Natural killer cell (primary cell): ENCODE measurements around the gene OSM. TPM values are rescaled to one million over a fixed set of nuclear protein-coding genes. Genes with fewer than 3 reads are reported as not detected.

Experiments
- ATAC-seq, 3 donors: fragments of 150-1000 bp in 2 of 3; fragments of 200-7000 bp in 1 of 3; cut with Tn5 transposase; 1 replicate in 1 of 3; 2 replicates in 2 of 3; pipeline ENCODE4 v1.10.0; 2021; ENCODE audit warnings: mild to moderate bottlenecking in 2 of 3, moderate library complexity in 2 of 3
- DNase-seq, 2 donors: peaks; one replicate each; pipeline versions ENCODE4 v3.0.0 to v3.0.0-alpha.2; 2013 to 2021; ENCODE audit warnings: mixed read lengths in 1 of 2
- H3K27ac ChIP-seq: one replicate; pipeline ENCODE4 v1.5.1; 2013; ENCODE audit warnings: mild to moderate bottlenecking, low read length
- H3K27me3 ChIP-seq: one replicate; pipeline ENCODE4 v1.6.1; 2013; ENCODE audit warnings: low read length; ENCODE audit not compliant: control insufficient read depth, insufficient read depth
- H3K36me3 ChIP-seq: one replicate; pipeline ENCODE4 v1.6.1; 2013; ENCODE audit warnings: low read length; ENCODE audit not compliant: control insufficient read depth, insufficient read depth
- H3K4me1 ChIP-seq: one replicate; pipeline ENCODE4 v1.6.1; 2013; ENCODE audit warnings: low read length; ENCODE audit not compliant: control insufficient read depth, insufficient read depth
- H3K4me3 ChIP-seq: one replicate; pipeline ENCODE4 v1.5.1; 2013; ENCODE audit warnings: low read length
- H3K9me3 ChIP-seq: one replicate; pipeline ENCODE4 v1.6.1; 2013; ENCODE audit warnings: low read length; ENCODE audit not compliant: control insufficient read depth, insufficient read depth
- H3K27ac Mint-ChIP-seq, 2 donors: one replicate each; pipeline ENCODE4 v1.8.0; 2022; ENCODE audit warnings: mild to moderate bottlenecking in 2 of 2, mixed read lengths in 2 of 2, moderate library complexity in 1 of 2
- H3K27me3 Mint-ChIP-seq, 2 donors: one replicate each; pipeline ENCODE4 v1.8.0; 2022; ENCODE audit warnings: low read depth in 2 of 2, mixed read lengths in 2 of 2
- H3K36me3 Mint-ChIP-seq: one replicate; pipeline ENCODE4 v1.8.0; 2022; ENCODE audit warnings: mixed read lengths
- H3K4me1 Mint-ChIP-seq, 2 donors: one replicate each; pipeline ENCODE4 v1.8.0; 2022; ENCODE audit warnings: mixed read lengths in 2 of 2
- H3K4me3 Mint-ChIP-seq: one replicate; pipeline ENCODE4 v1.8.0; 2022; ENCODE audit warnings: mild to moderate bottlenecking, moderate library complexity, mixed read lengths
- H3K9me3 Mint-ChIP-seq, 2 donors: one replicate each; pipeline ENCODE4 v1.8.0; 2022; ENCODE audit warnings: mixed read lengths in 2 of 2
- WGBS: methylation state at CpG from one replicate; pipeline ENCODE4 v1.1.7; 2013; ENCODE audit warnings: missing lambda C conversion rate; ENCODE audit not compliant: insufficient coverage; 5-methylcytosine and 5-hydroxymethylcytosine counted together
- intact Hi-C: fragments of 100-400 bp; cut with micrococcal nuclease; formaldehyde crosslinking; loops from one replicate; pipeline ENCODE4 v1.14.2; 2022
- total RNA-seq, 4 donors: library from RNA; stranded (reverse); fragments of 120-200 nt in 1 of 4; gene quantifications; one replicate each; pipeline versions ENCODE4 v1.2.3 to v1.2.4, GENCODE V29; 2013 to 2022
- TF ChIP-seq, protein P1 (sequence below): fragments of 200-600 bp; IDR thresholded peaks from one replicate; pipeline ENCODE4 v1.8.0; 2022; ENCODE audit warnings: antibody characterized with exemption

Gene OSM
- total RNA-seq, 3 donors from 2014 or later (not counting 1 experiment from before 2014, with no cell fraction given), result 17.4 to 142 (median 18.1) TPM

- Histone ChIP-seq H3K9me3 (no peaks in the 10 kb centered on the region), H3K27me3 (peaks cover 8% of the 10 kb centered on the region), H3K36me3 (no peaks in the 10 kb centered on the region), H3K27ac (no peak overlapping the region), H3K4me3 (no peak overlapping the region), H3K4me1 (peaks cover 72% of the 10 kb centered on the region)
- WGBS, result 52% methylated on average over 12 of the region's 12 CpGs
- Mint-ChIP-seq H3K9me3 (no peaks in the 10 kb centered on the region), H3K4me3 (no peak overlapping the region), H3K27me3 (peaks cover 23 to 31% of the 10 kb centered on the region in 2 donors), H3K4me1 (peaks cover 21 to 38% of the 10 kb centered on the region in 2 donors), H3K27ac (no peak overlapping the region), H3K36me3 (no peaks in the 10 kb centered on the region)
- TF ChIP-seq, protein P1, sequence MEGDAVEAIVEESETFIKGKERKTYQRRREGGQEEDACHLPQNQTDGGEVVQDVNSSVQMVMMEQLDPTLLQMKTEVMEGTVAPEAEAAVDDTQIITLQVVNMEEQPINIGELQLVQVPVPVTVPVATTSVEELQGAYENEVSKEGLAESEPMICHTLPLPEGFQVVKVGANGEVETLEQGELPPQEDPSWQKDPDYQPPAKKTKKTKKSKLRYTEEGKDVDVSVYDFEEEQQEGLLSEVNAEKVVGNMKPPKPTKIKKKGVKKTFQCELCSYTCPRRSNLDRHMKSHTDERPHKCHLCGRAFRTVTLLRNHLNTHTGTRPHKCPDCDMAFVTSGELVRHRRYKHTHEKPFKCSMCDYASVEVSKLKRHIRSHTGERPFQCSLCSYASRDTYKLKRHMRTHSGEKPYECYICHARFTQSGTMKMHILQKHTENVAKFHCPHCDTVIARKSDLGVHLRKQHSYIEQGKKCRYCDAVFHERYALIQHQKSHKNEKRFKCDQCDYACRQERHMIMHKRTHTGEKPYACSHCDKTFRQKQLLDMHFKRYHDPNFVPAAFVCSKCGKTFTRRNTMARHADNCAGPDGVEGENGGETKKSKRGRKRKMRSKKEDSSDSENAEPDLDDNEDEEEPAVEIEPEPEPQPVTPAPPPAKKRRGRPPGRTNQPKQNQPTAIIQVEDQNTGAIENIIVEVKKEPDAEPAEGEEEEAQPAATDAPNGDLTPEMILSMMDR, result no peak
- DNase-seq (no peak), ATAC-seq (peak in 1 of 3 donors; percentile 45)
- intact Hi-C loops, result no loop called here
Observed at GRCh38 chr22:30250661-30251267, 15.9 kb downstream of the OSM start.

DNA sequence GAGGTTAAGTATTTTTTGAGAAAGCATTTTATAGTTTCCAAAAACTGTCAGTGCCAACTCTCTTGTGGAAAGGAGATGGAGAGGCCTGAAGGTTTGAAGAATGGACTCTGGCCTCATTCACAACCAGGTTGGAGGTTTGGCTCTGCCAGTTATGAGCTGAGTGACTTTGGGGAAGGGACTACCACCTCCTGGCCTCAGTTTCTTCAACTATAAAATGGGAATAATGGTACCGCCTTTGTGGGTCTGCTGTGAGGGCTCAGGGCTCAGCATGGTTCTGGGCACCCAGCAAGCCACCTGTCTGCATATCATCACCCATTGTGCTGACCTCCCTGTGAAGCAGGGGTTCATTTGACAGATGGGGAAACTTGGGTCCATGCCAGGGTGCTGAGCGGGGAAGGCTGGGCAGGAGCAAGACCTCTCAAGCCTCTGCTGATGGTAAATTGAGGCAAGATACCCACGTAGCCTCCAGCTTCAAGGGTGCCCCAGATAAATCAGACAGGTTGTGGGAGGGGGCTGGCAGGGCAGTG lies 16.5 kb downstream of the OSM start:
- no peak overlapping the region for H3K4me3 Mint-ChIP-seq
- peaks cover 29 to 31% of the 10 kb centered on the region in 2 donors for H3K27me3 Mint-ChIP-seq

DNA sequence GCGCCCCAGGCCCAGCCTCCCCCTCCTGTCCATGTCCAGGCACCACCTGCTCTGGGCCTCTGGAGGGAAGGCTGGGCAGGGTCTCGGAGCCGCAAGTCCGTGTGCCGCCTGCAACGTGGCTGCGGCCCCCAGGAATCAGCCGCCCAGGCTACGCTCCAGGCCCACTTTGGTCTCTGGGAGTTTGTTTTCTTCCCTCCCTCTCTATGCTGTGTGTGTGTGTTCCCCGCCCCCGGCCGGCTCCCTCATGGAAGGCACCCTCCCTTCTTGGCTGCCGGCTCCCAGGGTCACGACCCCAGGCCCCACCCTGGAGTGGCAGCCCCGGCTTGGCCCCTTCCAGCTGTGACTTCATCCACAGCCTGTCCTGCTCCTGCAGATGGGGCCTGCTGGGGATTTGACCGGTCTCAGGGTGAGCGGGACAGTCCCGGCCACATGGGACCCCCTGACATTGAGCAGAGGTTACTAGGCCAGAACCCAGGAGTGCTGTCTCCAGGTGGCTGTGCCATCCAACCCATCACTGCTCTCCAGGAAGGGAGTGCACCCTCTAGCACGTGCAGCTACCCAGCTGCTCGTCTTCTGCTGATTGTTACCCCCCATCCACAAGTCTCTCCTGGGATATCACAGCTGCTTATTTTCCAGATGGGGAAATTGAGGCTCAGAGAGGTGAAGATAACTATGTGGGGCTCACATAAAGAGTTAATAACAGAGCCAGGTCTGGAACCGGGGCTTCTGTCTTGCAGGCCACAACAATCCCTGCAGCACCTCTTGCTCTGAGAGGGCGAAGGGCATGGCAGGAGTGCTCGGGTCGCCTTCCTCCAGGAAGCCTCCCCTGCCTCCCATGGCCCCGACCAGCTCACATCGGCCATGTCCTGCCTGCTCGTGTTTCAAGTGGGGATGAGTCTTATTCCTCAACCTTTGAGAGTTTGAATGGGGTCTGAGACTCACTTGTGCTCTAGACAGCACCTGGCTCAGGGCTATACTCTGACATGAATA lies 17.3 kb downstream of the OSM start:
- WGBS, result 94% methylated on average over 26 of the region's 27 CpGs
- ATAC-seq (no peak), DNase-seq (no peak)
- Histone ChIP-seq H3K9me3 (no peaks in the 10 kb centered on the region), H3K27me3 (peaks cover 11% of the 10 kb centered on the region), H3K36me3 (no peaks in the 10 kb centered on the region), H3K4me3 (no peak overlapping the region), H3K27ac (no peak overlapping the region), H3K4me1 (peaks cover 85% of the 10 kb centered on the region)
- intact Hi-C loops, result loop anchor here (5.0 kb wide), 1 partner anchor 38 kb away; the partner anchor contains the start of gene CASTOR1
- H3K4me3 Mint-ChIP-seq, result no peak overlapping the region
- H3K27me3 Mint-ChIP-seq, result peaks cover 31 to 36% of the 10 kb centered on the region in 2 donors
- no peaks in the 10 kb centered on the region for H3K36me3 Mint-ChIP-seq
- no peaks in the 10 kb centered on the region for H3K9me3 Mint-ChIP-seq
- H3K4me1 Mint-ChIP-seq, result peaks cover 21 to 46% of the 10 kb centered on the region in 2 donors
- H3K27ac Mint-ChIP-seq, result peak overlapping the region in 1 of 2 donors; percentile 9
- TF ChIP-seq, protein P1, result no peak

More for the DNA sequence above, 16.5 kb downstream of the OSM start:
- ATAC-seq (no peak), DNase-seq (no peak)
- Histone ChIP-seq H3K36me3 (no peaks in the 10 kb centered on the region), H3K4me1 (peaks cover 79% of the 10 kb centered on the region), H3K27ac (no peak overlapping the region), H3K4me3 (no peak overlapping the region), H3K27me3 (peaks cover 11% of the 10 kb centered on the region), H3K9me3 (no peaks in the 10 kb centered on the region)
- no peaks in the 10 kb centered on the region for H3K36me3 Mint-ChIP-seq
- H3K27ac Mint-ChIP-seq, result no peak overlapping the region
- 88% methylated on average over 3 of the region's 3 CpGs for WGBS
- TF ChIP-seq, protein P1, result no peak
- H3K9me3 Mint-ChIP-seq, result no peaks in the 10 kb centered on the region
- H3K4me1 Mint-ChIP-seq, result peaks cover 21 to 45% of the 10 kb centered on the region in 2 donors
- intact Hi-C loops, result no loop called here
